K562 (cell line): ENCODE results near the gene CPA3. TPM values are rescaled to one million over a fixed set of nuclear protein-coding genes. Genes with fewer than 3 reads are reported as not detected.

ENCODE experiments used
- ATAC-seq: fragments of 200-7000 bp; cut with Tn5 transposase; 3 replicates; pipeline ENCODE4 v1.9.1; 2020; ENCODE audit warnings: moderate library complexity
- BruUV-seq: library from RNA; stranded (reverse); fragments of 400-500 nt; replicated peaks from 2 replicates; lab custom pipeline; 2021; lab: Mats Ljungman, UMichigan
- CTCF ChIA-PET: fragments of 300-600 bp; formaldehyde crosslinking; extraction: SDS; loops from one replicate; lab custom pipeline; 2021; ENCODE audit warnings: low intra/inter-chr PET ratio; lab: Yijun Ruan, JAX
- POLR2A ChIA-PET: fragments of 300-600, 350-650 bp; sonication (Branson Sonifier 250); formaldehyde crosslinking; extraction: SDS; loops from one replicate; lab custom pipeline; 2021; ENCODE audit warnings: antibody characterized with exemption, inconsistent platforms; lab: Yijun Ruan, JAX
- DNase-seq, 4 experiments: peaks; one replicate each; pipeline versions ENCODE4 v3.0.0 to v3.0.0-alpha.2; 2011 to 2018; ENCODE audit warnings: low spot score in 3 of 4, mixed read lengths in 3 of 4; ENCODE audit errors: extremely low read depth in 1 of 4
- FAIRE-seq: peaks from 2 replicates; lab custom pipeline; 2011; peaks lifted over from hg19 to GRCh38; lab: Jason Lieb, UNC
- H2AFZ ChIP-seq: 2 replicates; pipeline ENCODE4 v1.6.0; 2011; ENCODE audit warnings: low read depth, low read length, control low read depth, inconsistent platforms
- H3K27ac ChIP-seq: fragments of 200-600 bp; 3 replicates; pipeline ENCODE4 v1.8.0; 2011; ENCODE audit warnings: low read depth, mild to moderate bottlenecking, control low read depth, inconsistent platforms, low read length, moderate library complexity, mixed read lengths; ENCODE audit errors: extremely low read depth
- H3K27me3 ChIP-seq, 2 experiments: fragments of 300-600 bp in 1 of 2; 2 replicates in 1 of 2; 3 replicates in 1 of 2; pipeline versions ENCODE4 v1.6.0 to v1.8.0; 2011; ENCODE audit warnings: inconsistent platforms in 2 of 2, low read length in 2 of 2, mild to moderate bottlenecking in 1 of 2, mixed read lengths in 1 of 2, moderate library complexity in 1 of 2; ENCODE audit not compliant: control insufficient read depth in 2 of 2, insufficient read depth in 2 of 2
- H3K36me3 ChIP-seq: fragments of 300-600 bp; 3 replicates; pipeline ENCODE4 v1.8.0; 2011; ENCODE audit warnings: mild to moderate bottlenecking, low read length, inconsistent platforms; ENCODE audit not compliant: control insufficient read depth, insufficient read depth
- H3K4me1 ChIP-seq, 2 experiments: fragments of 200-600 bp in 1 of 2; replicated peaks in 1 of 2; 2 replicates in 1 of 2; 3 replicates in 1 of 2; pipeline versions ENCODE4 v1.5.1 to v1.8.0; 2011; ENCODE audit warnings: inconsistent platforms in 2 of 2, low read length in 2 of 2, mild to moderate bottlenecking in 1 of 2, mixed read lengths in 1 of 2, moderate library complexity in 1 of 2; ENCODE audit not compliant: control insufficient read depth in 2 of 2, insufficient read depth in 2 of 2
- H3K4me2 ChIP-seq: 2 replicates; pipeline ENCODE4 v1.6.1; 2011; ENCODE audit warnings: low read length, control low read depth, inconsistent platforms, mixed read lengths; ENCODE audit not compliant: insufficient read depth
- H3K4me3 ChIP-seq: fragments of 200-600 bp; sonication (generic), shearing (Covaris generic); 2 replicates; pipeline ENCODE4 v1.5.1; 2016; ENCODE audit warnings: control low read depth, inconsistent platforms
- H3K79me2 ChIP-seq: fragments of 200-600 bp; 3 replicates; pipeline ENCODE4 v1.8.0; 2011; ENCODE audit warnings: low read length, inconsistent platforms; ENCODE audit not compliant: control insufficient read depth, insufficient read depth
- H3K9ac ChIP-seq, 2 experiments: 2 replicates each; pipeline versions ENCODE4 v1.6.0 to v1.6.1; 2011; ENCODE audit warnings: low read depth in 2 of 2, low read length in 2 of 2, control low read depth in 1 of 2, inconsistent platforms in 1 of 2, mild to moderate bottlenecking in 1 of 2, mixed read lengths in 1 of 2; ENCODE audit not compliant: insufficient read depth in 1 of 2
- H3K9me1 ChIP-seq: one replicate; pipeline ENCODE4 v1.6.0; 2011; ENCODE audit warnings: inconsistent platforms, mild to moderate bottlenecking, low read length, moderate library complexity; ENCODE audit not compliant: control insufficient read depth, insufficient read depth
- H3K9me3 ChIP-seq: replicated peaks from 2 replicates; pipeline ENCODE4 v1.5.1; 2011; ENCODE audit warnings: low read depth, low read length, inconsistent platforms; ENCODE audit not compliant: control insufficient read depth, insufficient read depth
- H4K20me1 ChIP-seq: replicated peaks from 2 replicates; pipeline ENCODE4 v1.6.1; 2011; ENCODE audit warnings: low read length, inconsistent platforms, mixed read lengths; ENCODE audit not compliant: control insufficient read depth, insufficient read depth
- CHD2 ChIP-seq: IDR thresholded peaks from 2 replicates; pipeline ENCODE4 v1.6.1; 2011; ENCODE audit warnings: low read depth, low read length
- SNAPC5 ChIP-seq: fragments of 250-450 bp; sonication (Bioruptor Pico); IDR thresholded peaks from 2 replicates; pipeline ENCODE4 v1.8.0; 2021; ENCODE audit warnings: moderate library complexity, mild to moderate bottlenecking, inconsistent platforms
- ZNF740 ChIP-seq, 3 experiments: fragments of 200-800 bp in 1 of 3; sonication (Bioruptor generic) in 1 of 3; sonication (generic) in 1 of 3; formaldehyde crosslinking in 1 of 3; IDR thresholded peaks; 2 replicates each; pipeline versions ENCODE4 v1.6.1 to v1.8.0; 2016 to 2022; ENCODE audit warnings: mild to moderate bottlenecking in 2 of 3, missing compliant biosample characterization in 2 of 3, missing genetic modification characterization in 2 of 3, missing genetic modification reagents in 1 of 3
- WGBS: fragments of 100-300 bp; shearing (Covaris generic); methylation state at CpG from one replicate; pipeline ENCODE4 v1.1.6; 2016; ENCODE audit warnings: low coverage, mixed read lengths; ENCODE audit not compliant: insufficient coverage; ENCODE audit errors: missing lambda C conversion rate; 5-methylcytosine and 5-hydroxymethylcytosine counted together
- in situ Hi-C: fragments of 300-500 bp; cut with MboI; formaldehyde crosslinking; loops from 4 replicates; pipeline ENCODE4 v1.15.0; 2018; ENCODE audit warnings: inconsistent platforms, mixed read lengths
- intact Hi-C: fragments of 100-400 bp; cut with micrococcal nuclease; formaldehyde crosslinking; loops from 2 replicates; pipeline ENCODE4 v1.14.2; 2022
- polyA plus RNA-seq, 8 experiments: library from polyadenylated mRNA; depleted of rRNA in 4 of 8; stranded (reverse) in 5 of 8; unstranded in 3 of 8; fragments of >200 nt; fragmentation: Nextera tagmentation in 2 of 8; fragmentation: Illumina TruSeq in 1 of 8; extraction: Ambion mirVana in 2 of 8; extraction: Trizol in 1 of 8; gene quantifications; 2 replicates each; pipeline versions ENCODE4 v1.2.1 to v1.2.3, GENCODE V29; 2011 to 2014; ENCODE audit warnings: inconsistent platforms in 1 of 8, missing spikeins in 1 of 8
- total RNA-seq, 7 experiments: library from RNA; depleted of rRNA in 6 of 7; stranded (reverse); fragments of >200 nt in 6 of 7; fragmentation: Illumina TruSeq in 2 of 7; extraction: Trizol in 2 of 7; gene quantifications; 2 replicates each; pipeline versions ENCODE4 v1.2.1 to v1.2.3, GENCODE V29; 2011 to 2021; ENCODE audit warnings: low replicate concordance in 1 of 7

Gene CPA3
- total and polyA plus RNA-seq, 9 of the 15 experiments (the other 6 are each of a cell fraction or from before 2014, with no cell fraction given): not detected

GRCh38 chr3:148827585-148827984, 37.5 kb upstream of the CPA3 start, which contains the start of gene CPB1:
Gene CPB1, plus strand, starts transcription at chr3:148827811. Its CDS starts 13 bp downstream, at chr3:148827824.
- intact Hi-C loops: no loop called here
- TF ChIP-seq CHD2: no peak
- TF ChIP-seq, all 486 proteins: peak for 0
- no TSS peak for BruUV-seq

GRCh38 chr3:148828136-148828690, 36.9 kb upstream of the CPA3 start:
- Histone ChIP-seq H3K9ac (no peak overlapping the region), H2AFZ (no peak overlapping the region)
- no TSS peak for BruUV-seq
- TF ChIP-seq SNAPC5 (CRISPR knock-in tag): no peak
- TF ChIP-seq ZNF740 (CRISPR knock-in tag; IDR thresholded peaks at IDR 0.05): no peak
- TF ChIP-seq ZNF740 (tag; IDR thresholded peaks at IDR 0.05): no peak
- TF ChIP-seq, all 486 proteins: peak for 0
- POLR2A ChIA-PET: no interaction called here
- no peak for FAIRE-seq
- intact Hi-C loops: no loop called here
- Histone ChIP-seq H4K20me1 (no peaks in the 10 kb centered on the region), H3K9me1 (no peaks in the 10 kb centered on the region), H3K4me3 (no peak overlapping the region), H3K27me3 (no peaks in the 10 kb centered on the region), H3K4me2 (no peak overlapping the region), H3K36me3 (no peaks in the 10 kb centered on the region), H3K79me2 (no peaks in the 10 kb centered on the region), H3K9me3 (no peaks in the 10 kb centered on the region), H3K4me1 (no peaks in the 10 kb centered on the region), H3K27ac (no peak overlapping the region)
- DNase-seq: no peak
- 1% methylated on average over 4 of the region's 4 CpGs for WGBS
- CTCF ChIA-PET: no interaction called here
- ATAC-seq: no peak
- in situ Hi-C loops: no loop called here

More at GRCh38 chr3:148827585-148827984, 37.5 kb upstream of the CPA3 start, which contains the start of gene CPB1:
- no peak within 1 kb of the TSS for H3K9ac ChIP-seq
- no peak for FAIRE-seq
- CTCF ChIA-PET: no interaction called here
- H3K4me3 ChIP-seq: no peak within 1 kb of the TSS
- no peaks in the 10 kb centered on the region for H3K27me3 ChIP-seq
- no peaks in the 10 kb centered on the region for H3K9me3 ChIP-seq
- H3K79me2 ChIP-seq: no peaks in the 10 kb centered on the region
- in situ Hi-C loops: no loop called here
- H3K4me1 ChIP-seq: no peaks in the 10 kb centered on the region
- H3K4me2 ChIP-seq: no peak within 1 kb of the TSS
- ATAC-seq: no peak
- no peaks in the 10 kb centered on the region for H4K20me1 ChIP-seq
- DNase-seq: no peak
- no peak within 1 kb of the TSS for H3K27ac ChIP-seq
- no peaks in the 10 kb centered on the region for H3K36me3 ChIP-seq
- H2AFZ ChIP-seq: no peak within 1 kb of the TSS
- no peaks in the 10 kb centered on the region for H3K9me1 ChIP-seq
- POLR2A ChIA-PET: no interaction called here
